Ovary (tissue), 3 donors: ENCODE results near the gene TBCE.

ENCODE experiments used
- CTCF ChIP-seq, 3 donors: fragments of 450-650 bp in 2 of 3; fragments of 200-600 bp in 1 of 3; IDR thresholded peaks; one replicate each; pipeline versions ENCODE4 v1.5.1 to v1.8.0; 2016 to 2022; ENCODE audit warnings: antibody characterized with exemption in 3 of 3, mild to moderate bottlenecking in 1 of 3
- EP300 ChIP-seq: sonication (generic); formaldehyde crosslinking; IDR thresholded peaks from one replicate; pipeline ENCODE4 v1.6.1; 2017; ENCODE audit warnings: antibody characterized with exemption
- donor health status: DM: no; HTN: no; CAD: no.

- TF ChIP-seq EP300 (no peak), CTCF (IDR thresholded peaks at IDR 0.05) (no peak)
These were observed 127.8 kb downstream of the TBCE start for GRCh38 chr1:235495030-235495429.
